Middle frontal gyrus (tissue), 1 donor: ENCODE data around the gene SPOCK3.

Experiments used
- DNase-seq: peaks from one replicate; pipeline ENCODE4 v3.0.0-alpha.2; 2015; ENCODE audit warnings: low spot score; ENCODE audit errors: extremely low spot score

SPOCK3 gene

GRCh38 chr4:166687828-166688227 is 546.5 kb downstream of the SPOCK3 start:
- DNase-seq, result no peak
